Cardiac fibroblast (primary cell): Measurements from ENCODE around the gene PLAAT2.
A peak's percentile ranks its signal among the peaks of the same experiment; 100 is the strongest.

ENCODE experiments used
- DNase-seq, 2 donors: peaks; one replicate each; pipeline versions ENCODE4 v3.0.0 to v3.0.0-alpha.2; 2010; ENCODE audit warnings: low read depth in 2 of 2
- H3K4me3 ChIP-seq, 2 donors: replicated peaks in 1 of 2; 1 replicate in 1 of 2; 2 replicates in 1 of 2; pipeline ENCODE4 v1.5.1; 2011; ENCODE audit warnings: low read depth in 2 of 2, low read length in 2 of 2, mild to moderate bottlenecking in 2 of 2, moderate library complexity in 1 of 2
- CTCF ChIP-seq: IDR thresholded peaks from one replicate; pipeline ENCODE4 v1.5.1; 2011; ENCODE audit warnings: low read depth, mild to moderate bottlenecking, low read length, inconsistent platforms

The PLAAT2 gene

GRCh38 chr11:63505857-63506528, 57.2 kb downstream of the PLAAT2 start, which contains the start of gene LGALS12:
LGALS12 (plus strand) TSS chr11:63506084; CDS start chr11:63506459, 375 bp downstream.
- H3K4me3 ChIP-seq: peak within 1 kb of the TSS in 1 of 2 donors; percentile 38
- peak in 1 of 2 donors; percentile 95 for DNase-seq
- no peak for TF ChIP-seq CTCF

- TF ChIP-seq CTCF: no peak
These were observed 58.1 kb downstream of the PLAAT2 start for GRCh38 chr11:63504933-63505586.

GRCh38 chr11:63504054-63504453, 59.1 kb downstream of the PLAAT2 start:
- TF ChIP-seq CTCF: no peak
- DNase-seq: no peak
- no peak overlapping the region for H3K4me3 ChIP-seq

More at GRCh38 chr11:63504933-63505586, 58.1 kb downstream of the PLAAT2 start:
- H3K4me3 ChIP-seq: no peak overlapping the region
- peak in 1 of 2 donors; percentile 86 for DNase-seq

GRCh38 chr11:63503492-63503891, 59.7 kb downstream of the PLAAT2 start:
- no peak overlapping the region for H3K4me3 ChIP-seq
- DNase-seq: no peak
- TF ChIP-seq CTCF: no peak
